GM13977 (cell line): ENCODE results near the gene RNF157.
A peak's percentile ranks its signal among the peaks of the same experiment; 100 is the strongest.

ENCODE experiments used
- DNase-seq: peaks from one replicate; pipeline ENCODE4 v3.0.0; 2012; ENCODE audit warnings: low spot score
- CTCF ChIP-seq: IDR thresholded peaks from 2 replicates; pipeline ENCODE4 v1.5.1; 2012; ENCODE audit warnings: mild to moderate bottlenecking, control low read depth; ENCODE audit not compliant: insufficient read depth; ENCODE audit errors: extremely low read depth, missing control alignments
- in situ Hi-C: fragments of 300-500 bp; cut with MboI; formaldehyde crosslinking; loops from one replicate; pipeline ENCODE4 v1.12.0; 2022; ENCODE audit warnings: low sequenced_read_pairs, low pct_unique_long_range_greater_than_20kb, mixed read lengths, inconsistent platforms; ENCODE audit not compliant: unreplicated experiment

Gene RNF157

GRCh38 chr17:76265624-76266243 is 25.4 kb upstream of the RNF157 start:
- DNase-seq: no peak
- in situ Hi-C loops: no loop called here
- TF ChIP-seq CTCF: no peak

- no peak for TF ChIP-seq CTCF
- peak; percentile 98 for DNase-seq
- in situ Hi-C loops: loop anchor here (5.0 kb wide), 1 partner anchor 78 kb away; no protein-coding TSS in a partner anchor
These were observed 24.7 kb upstream of the RNF157 start, which contains the start of gene UBALD2 for GRCh38 chr17:76264755-76265623. UBALD2 (plus strand) TSS chr17:76265348; CDS start chr17:76265506, 158 bp downstream.

GRCh38 chr17:76264425-76264754 is 24.1 kb upstream of the RNF157 start:
- no peak for TF ChIP-seq CTCF
- in situ Hi-C loops: loop anchor here (5.0 kb wide), 1 partner anchor 77 kb away; no protein-coding TSS in a partner anchor
- no peak for DNase-seq

- no peak for DNase-seq
- no peak for TF ChIP-seq CTCF
- in situ Hi-C loops: loop anchor here (5.0 kb wide), 1 partner anchor 77 kb away; no protein-coding TSS in a partner anchor
These were observed 23.6 kb upstream of the RNF157 start for GRCh38 chr17:76263896-76264295.

- in situ Hi-C loops: loop anchor here (5.0 kb wide), 1 partner anchor 76 kb away; no protein-coding TSS in a partner anchor
- DNase-seq: peak; percentile 65
- no peak for TF ChIP-seq CTCF
These were observed 22.5 kb upstream of the RNF157 start for GRCh38 chr17:76262732-76263344.

GRCh38 chr17:76261421-76262215 is 21.3 kb upstream of the RNF157 start:
- peak; percentile 68 for DNase-seq
- no peak for TF ChIP-seq CTCF
- in situ Hi-C loops: loop anchor here (5.0 kb wide), 1 partner anchor 74 kb away; no protein-coding TSS in a partner anchor
